Stimulated activated naive CD8-positive, alpha-beta T cell treated with anti-CD3 and anti-CD28 coated beads, Interleukin-15, Interleukin-2, amounts not matched to agents 100 U/mL and 50 U/mL, for 24 hours (primary cell): ENCODE results near the gene GTF2I.
"Not testable (repeated sequence)": the region's sequence is repeated elsewhere in the genome, so short reads cannot be mapped to it uniquely, and the experiment has no call there.

Source experiments
- ATAC-seq: fragments of 150-1000 bp; cut with Tn5 transposase; one replicate; pipeline ENCODE4 v1.10.0; 2021
- DNase-seq: peaks from one replicate; pipeline ENCODE4 v3.0.0; 2021

GTF2I gene

DNA sequence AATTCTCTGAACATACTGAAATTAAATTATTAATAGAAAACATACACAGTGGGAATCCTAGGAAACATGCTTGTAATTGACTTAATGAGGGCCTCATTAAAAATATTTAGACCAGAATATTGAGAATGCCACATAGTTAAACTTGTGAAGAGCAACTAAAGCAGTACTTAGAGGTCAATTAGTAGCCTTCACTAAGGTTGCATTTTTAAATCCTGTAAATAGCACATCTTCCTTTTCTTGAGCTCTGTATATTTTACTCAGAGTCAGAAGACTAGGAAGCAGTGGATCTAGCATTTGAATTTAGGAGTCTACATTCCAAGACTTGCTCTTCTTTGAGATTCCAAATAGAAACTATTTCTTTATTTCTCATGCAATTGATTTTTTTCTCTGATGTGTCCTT is 56.0 kb downstream of the GTF2I start:
- no peak for DNase-seq
- no peak for ATAC-seq

DNA sequence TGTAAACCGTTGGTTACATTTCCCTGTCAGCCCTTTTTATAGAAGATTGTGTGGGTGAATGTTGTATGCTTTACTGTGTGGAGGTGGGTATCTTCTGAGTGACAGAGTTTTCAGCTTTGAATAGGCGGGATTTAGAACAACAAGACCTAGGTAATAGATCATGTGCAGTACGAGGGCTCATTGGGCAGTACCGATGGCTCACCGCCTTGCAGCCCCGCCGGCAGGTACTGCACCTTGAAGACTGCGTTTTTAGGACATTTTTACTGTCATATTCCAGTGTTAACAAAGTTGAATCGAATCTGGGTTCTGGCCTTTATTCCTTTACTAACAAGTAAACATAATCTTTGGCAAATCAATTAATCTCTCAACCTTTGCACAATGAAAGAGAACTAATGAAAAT is 60.4 kb downstream of the GTF2I start:
- no peak for DNase-seq
- ATAC-seq, result no peak

DNA sequence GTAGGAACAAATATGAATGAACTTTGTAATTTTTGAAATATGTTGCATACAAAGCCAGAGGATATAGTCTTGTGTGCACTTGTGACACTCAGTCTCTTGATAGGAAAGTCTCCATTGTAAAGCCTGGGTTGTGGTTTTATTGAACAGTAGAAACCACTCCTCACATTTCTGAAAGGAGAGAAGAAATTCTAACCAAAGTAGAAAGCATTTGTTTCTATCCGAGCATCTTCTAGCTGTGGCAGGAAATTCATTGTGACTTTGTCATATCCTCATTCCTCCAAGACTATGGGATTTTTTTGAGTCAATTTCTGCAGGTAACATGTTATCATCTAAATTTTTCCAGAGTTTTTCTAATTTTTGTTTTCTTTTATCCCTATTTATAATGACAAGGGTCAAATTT is 60.8 kb downstream of the GTF2I start:
- DNase-seq (no peak), ATAC-seq (no peak)

DNA sequence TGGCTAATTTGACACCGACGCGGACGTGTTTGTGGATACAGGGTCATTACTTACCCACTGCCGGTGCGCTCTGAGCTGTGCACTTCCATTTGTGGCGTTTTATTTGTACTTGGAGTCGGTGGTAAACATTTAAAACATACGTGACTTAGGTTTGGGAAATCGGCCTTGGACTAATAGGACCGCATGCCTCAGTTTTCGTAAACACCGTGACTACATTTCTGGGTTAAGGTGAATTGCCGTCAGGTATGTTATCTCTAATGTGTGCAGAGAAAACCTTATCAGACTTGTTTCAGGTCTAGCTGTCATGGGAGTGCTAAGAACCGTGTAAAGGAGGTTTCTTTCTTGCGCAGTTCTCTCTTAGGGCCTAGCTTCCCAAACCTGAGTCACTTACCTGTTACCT is 64.6 kb downstream of the GTF2I start:
- DNase-seq (no peak), ATAC-seq (no peak)

DNA sequence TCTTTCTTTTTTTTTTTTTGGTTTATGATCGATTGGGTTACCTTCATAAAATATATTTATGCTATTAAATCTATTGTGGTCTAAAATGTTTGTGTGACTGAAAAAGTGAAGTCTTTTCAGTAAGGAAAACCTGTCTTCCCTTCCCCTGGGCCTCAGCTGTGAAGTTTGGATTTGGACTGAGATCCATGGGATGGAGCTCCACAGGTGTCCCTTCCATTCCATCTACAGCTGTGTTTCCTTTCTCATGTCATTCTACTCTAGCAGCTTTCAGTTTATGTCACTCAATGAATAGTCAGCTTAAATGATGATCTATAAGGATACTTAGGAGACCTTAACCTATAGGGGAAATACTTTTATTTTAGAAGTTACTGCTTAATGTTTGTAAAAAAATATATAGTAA is 68.3 kb downstream of the GTF2I start:
- no peak for ATAC-seq
- no peak for DNase-seq

DNA sequence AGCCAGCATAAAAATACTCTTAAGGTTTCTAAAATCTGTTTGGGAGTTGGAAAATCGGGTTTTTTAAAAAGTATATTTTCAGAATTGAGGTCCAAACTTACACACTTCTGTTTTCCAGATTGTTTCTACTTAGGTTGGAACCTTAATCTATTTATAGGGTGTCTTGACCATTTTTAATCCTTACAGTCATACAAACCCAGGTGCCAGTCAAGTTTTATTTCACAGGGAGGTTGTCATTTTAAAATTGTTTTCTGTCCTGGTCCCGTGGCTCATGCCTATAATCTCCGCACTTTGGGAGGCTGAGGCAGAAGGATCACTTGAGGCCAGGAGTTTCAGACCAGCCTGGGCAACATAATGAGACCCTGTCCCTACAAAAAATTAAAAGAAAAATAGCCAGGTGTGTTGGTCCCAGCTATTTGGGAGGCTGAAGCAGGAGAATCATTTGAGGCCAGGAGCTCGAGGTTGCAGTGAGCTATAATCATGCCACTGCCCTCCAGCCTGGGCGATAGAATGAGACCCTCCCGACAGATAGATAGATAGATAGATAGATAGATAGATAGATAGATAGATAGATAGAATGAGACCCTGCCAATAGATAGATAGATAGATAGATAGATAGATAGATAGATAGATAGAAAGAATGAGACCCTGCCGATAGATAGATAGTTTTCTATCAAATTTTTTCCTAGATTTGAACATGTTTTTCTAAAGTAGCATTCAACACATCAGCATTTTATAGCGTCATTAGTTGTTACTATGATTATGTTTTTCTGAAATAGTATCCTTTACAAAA is 69.0 kb downstream of the GTF2I start:
- DNase-seq (no peak), ATAC-seq (no peak)

DNA sequence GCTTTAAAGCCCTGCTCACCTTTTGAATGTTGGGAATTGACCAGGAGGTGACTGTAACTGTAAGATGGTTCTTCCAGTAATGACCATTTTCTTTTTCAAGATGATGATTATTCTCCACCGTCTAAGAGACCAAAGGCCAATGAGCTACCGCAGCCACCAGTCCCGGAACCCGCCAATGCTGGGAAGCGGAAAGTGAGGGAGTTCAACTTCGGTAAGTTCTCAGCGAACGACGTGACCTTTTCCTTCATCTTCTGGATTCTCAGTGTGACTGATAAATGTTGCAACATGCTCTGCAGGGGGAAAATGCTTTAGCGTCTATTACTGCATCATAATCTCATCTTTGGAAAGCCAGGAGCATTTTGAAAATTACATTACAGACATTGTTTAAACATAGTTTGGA is 71.2 kb downstream of the GTF2I start:
- not testable (repeated sequence) for ATAC-seq, DNase-seq

DNA sequence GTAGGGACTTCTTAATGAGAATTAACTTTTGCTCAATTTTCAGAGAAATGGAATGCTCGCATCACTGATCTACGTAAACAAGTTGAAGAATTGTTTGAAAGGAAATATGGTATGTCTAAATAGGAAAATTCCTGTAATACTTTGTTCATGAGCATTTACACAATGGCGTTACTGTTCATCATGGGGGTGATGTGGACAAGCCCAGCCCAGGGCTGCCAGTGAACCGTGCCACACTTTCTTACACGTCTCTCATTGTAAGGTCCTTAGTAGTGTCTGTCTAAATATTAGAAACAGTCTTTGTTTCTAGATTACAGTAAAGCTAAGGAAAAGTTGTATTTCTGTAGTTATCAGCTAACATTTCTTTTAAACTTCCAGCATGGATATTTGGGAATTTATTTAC is 72.7 kb downstream of the GTF2I start:
- ATAC-seq, DNase-seq: not testable (repeated sequence)

DNA sequence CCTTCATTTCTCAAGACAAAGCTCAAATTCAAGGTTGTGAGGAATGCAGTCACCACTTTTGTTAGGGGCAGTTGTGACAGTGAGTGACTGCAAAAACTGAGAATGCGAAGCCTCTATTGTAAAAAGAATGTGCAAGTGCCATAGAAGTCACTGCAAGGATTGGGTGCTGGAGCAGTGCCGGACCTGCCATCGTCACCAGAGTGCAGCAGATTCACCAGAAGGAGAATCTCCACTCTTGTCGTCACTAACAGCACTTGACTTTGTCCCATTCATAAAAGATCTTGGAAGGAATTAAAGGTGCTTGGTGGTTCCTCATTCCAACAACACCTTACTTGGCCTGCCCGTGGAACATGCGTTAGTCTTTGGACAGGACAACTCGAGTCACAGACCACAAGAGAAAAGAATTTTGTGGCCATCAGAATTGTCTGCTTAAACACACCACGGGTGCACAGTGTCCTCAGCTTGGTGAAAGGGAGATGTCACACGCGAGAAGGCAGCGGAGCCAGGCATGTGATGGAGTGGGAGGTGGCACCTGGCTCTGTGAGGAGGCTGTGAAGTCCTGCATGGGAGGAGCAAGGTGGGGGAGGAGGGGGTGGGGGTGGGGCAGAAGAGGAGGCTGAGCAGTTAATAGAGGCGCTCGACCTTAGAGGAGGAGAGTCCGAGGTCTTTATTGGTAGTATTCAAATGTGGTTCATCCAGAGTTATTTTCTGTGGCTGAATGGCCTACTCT is 82.6 kb downstream of the GTF2I start:
- DNase-seq, ATAC-seq: not testable (repeated sequence)

DNA sequence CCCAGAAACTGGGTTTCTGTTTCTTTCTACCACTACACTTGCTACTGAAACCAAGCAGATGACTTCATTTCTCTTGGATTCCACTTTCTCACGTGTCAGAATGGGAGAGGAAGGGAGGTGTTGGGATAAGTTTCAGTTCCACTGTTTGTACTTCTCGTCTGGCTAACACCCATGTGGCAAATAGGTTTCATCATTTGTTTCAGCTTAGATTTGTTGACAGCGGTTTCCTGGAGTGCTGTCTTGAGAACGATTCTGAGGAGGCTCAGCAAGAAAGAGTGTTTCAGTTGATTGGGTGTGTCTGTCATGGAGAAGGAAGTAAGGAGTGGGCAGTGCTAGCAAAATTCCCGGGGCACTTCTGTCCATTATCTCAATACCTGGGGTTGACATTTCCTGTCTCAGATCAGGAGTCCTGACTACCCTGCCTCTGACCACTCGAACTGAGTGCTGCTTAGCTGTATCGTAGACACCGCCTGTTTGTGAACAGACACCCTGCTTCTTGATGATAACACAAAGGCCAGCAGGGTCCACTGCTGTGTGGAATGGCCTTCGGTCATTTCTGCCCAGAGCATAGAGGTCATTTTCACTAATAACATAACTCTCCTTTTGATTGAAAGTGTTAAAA is 86.5 kb downstream of the GTF2I start:
- not testable (repeated sequence) for ATAC-seq, DNase-seq

DNA sequence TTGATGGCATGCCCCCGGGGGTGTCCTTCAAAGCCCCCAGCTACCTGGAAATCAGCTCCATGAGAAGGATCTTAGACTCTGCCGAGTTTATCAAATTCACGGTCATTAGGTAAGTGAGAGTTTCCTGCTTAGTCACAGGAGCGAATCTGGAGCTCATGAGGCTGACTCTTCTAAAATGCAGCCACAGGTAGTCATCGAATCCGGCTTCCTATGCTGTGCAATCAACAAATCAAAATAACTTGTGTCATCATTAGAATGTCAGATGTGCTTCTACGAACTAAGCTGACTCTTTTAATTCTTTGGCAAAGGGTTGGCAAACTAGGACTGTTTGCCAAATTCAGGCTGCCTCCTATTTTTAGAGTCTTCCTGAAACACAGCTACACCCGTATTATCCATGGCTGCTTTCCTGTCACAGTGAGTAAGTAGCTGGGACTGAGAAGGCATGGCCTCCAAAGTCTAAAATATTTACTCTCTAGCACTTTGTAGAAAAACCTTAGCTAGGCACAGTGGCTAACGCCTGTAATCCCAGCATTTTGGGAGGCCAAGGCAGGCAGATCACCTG is 96.5 kb downstream of the GTF2I start:
- ATAC-seq, DNase-seq: not testable (repeated sequence)

DNA sequence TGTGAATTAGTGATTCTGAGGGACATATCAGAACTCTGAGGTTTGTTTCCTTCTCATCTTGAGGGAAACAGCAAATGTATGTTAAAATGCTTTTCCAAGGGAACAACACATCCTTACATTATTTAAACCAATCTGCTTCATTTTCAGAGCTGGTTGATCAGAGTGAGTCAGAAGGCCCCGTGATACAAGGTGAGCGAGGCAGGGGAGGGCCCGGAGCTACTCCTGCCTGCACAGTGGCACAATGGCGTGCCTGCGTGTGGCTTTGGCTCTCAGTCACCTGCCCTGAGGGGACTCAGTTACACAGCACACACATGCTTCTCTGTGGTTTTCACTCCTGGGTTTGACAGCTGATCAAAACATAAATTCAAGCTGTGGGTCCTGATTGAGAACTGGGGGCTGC is 99.2 kb downstream of the GTF2I start:
- not testable (repeated sequence) for DNase-seq, ATAC-seq

DNA sequence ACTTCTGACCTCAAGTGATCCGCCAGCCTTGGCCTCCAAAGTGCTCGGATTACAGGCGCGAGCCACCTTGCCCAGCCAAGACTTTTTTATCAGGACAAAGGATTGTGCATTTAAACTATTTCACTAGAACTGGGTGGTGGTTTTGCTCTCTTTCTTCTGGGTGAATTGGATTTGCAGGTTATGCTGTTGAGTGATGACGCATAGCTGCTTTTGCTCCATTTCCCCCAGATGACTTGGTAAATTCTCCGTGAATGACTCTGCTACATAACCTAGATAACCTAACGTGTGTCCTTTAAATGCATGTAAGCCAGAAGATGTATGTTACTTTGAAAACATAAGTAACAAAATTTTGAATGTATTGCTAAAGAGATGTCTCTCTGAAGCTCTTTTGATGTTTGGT is 100.8 kb downstream of the GTF2I start:
- not testable (repeated sequence) for ATAC-seq, DNase-seq

DNA sequence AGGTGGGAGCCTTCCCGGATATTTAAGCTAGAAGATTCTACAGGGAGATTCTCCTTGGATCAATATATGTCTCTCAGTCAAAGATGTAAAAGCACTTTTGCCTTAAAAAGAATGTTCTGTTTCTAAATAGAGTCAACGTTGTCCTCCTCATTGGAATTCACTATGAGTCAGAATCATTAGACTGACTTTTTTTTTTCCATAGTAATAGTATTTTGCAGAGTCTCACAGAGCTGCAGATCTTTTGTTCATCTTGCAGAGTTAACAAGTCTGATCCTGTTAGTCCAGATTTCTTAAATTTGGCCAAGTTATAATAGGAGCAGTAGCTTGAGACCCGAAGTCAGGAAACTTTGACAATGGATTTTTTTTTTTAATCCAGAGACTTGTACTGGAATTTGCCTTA is 101.5 kb downstream of the GTF2I start:
- not testable (repeated sequence) for ATAC-seq, DNase-seq

DNA sequence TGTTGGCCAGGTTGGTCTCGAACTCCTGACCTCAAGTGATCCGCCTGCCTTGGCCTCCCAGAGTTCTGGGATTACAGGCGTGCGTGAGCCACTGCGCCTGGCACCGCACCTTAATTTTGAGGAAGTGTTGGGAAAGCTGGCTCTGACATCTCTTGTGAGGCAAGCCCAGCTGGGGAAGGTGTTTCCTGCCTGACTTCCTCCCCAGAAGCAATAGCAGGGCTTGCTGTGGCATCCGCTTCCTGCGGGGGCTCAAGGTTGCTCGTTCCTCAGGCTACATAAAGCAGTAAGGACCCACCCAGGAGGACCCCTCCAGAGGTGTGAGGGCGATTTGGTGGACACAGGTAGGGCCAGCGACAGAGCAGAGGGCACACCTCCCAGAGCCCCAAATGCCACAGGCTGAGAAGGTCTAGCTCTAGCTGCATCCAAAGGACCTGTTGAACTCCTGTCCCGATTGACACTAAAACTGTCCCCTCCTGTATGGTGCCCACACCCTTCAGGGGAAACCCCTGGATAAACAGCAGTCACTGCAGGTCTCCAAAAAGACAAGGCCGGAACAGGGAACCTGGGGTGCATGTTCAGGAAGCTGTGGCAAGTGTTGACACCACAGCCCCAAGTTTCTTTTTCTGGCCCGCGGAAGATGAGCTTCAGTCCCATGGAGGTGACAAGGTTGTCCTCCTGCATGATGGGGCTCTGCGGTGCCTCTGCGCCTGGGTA is 107.8 kb downstream of the GTF2I start:
- ATAC-seq, result peak; percentile 42
- not testable (repeated sequence) for DNase-seq

DNA sequence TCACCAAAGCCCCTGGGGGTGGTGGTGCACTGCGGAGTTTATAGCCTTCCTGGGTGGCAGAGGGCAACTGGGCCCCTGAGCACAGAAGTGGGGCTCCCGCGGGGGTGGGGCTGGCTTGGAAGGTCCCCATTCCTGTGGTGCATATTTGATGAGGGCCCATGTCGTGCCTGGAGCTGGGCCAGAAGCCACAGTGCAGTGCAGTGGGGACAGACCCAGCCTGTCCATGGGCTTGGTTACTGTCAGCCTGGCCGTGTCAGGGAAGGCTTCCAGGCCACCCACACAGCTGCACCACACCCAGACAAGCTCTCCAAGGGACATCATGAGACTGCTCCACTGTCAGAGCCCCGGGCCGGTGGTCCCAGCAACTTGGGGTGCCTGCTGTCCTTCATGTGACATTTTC is 109.0 kb downstream of the GTF2I start:
- not testable (repeated sequence) for DNase-seq
- peak; percentile 11 for ATAC-seq

DNA sequence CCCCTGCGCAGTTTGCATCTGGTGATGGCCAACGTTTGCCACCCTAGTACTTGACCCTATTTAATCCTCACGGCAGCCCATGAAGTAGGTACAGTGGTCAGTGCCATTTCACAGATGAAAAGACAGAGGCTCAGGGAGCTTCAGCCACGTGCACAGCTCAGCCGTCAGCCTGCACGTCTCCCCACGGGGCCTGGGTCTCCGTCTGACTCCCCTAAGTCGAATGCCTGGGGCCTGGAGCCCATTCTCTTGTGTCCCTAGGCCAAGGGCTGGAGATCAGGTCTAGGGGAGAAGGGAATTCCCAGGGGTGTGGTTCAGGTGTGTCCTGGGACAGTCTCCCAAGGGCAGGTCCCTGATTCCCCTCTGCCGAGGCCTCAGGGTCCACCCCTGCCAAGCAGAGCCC is 109.5 kb downstream of the GTF2I start:
- not testable (repeated sequence) for DNase-seq, ATAC-seq

DNA sequence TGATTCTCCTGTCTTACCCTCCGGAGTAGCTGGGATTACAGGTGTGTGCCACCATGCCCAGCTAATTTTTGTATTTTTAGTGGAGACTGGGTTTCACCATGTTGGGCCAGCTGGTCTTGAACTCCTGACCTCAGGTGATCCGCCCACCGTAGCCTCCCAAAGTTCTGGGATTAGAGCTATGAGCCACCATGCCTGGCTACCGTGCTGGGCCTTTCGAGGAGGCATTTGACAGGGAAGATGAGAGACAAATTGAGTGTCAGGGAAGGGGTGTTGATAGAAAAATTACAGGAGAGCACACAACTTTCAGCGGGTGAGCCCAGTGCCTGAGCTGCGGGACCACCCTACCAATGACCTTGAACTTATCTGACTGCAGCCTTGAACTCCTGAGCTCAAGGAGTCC is 112.5 kb downstream of the GTF2I start:
- not testable (repeated sequence) for ATAC-seq, DNase-seq

DNA sequence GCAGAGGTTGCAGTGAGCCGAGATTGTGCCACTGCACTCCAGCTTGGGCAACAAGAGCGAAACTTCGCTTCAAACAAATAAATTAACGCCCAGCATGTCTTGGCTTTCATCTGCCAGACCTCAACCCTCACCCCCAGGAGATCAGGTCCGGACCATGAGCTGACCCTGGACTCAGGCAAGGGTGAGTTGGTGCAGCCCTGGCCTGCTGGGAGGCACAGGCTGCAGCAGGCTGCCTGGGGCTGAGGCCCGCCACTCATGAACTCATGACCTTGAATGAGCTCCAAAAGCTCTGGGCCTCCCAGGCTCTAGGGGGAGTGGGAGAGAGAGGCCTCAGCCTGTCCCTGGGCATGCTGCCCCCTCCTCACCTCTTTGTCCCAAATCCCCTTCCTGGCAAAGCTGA is 114.6 kb downstream of the GTF2I start:
- not testable (repeated sequence) for ATAC-seq, DNase-seq

DNA sequence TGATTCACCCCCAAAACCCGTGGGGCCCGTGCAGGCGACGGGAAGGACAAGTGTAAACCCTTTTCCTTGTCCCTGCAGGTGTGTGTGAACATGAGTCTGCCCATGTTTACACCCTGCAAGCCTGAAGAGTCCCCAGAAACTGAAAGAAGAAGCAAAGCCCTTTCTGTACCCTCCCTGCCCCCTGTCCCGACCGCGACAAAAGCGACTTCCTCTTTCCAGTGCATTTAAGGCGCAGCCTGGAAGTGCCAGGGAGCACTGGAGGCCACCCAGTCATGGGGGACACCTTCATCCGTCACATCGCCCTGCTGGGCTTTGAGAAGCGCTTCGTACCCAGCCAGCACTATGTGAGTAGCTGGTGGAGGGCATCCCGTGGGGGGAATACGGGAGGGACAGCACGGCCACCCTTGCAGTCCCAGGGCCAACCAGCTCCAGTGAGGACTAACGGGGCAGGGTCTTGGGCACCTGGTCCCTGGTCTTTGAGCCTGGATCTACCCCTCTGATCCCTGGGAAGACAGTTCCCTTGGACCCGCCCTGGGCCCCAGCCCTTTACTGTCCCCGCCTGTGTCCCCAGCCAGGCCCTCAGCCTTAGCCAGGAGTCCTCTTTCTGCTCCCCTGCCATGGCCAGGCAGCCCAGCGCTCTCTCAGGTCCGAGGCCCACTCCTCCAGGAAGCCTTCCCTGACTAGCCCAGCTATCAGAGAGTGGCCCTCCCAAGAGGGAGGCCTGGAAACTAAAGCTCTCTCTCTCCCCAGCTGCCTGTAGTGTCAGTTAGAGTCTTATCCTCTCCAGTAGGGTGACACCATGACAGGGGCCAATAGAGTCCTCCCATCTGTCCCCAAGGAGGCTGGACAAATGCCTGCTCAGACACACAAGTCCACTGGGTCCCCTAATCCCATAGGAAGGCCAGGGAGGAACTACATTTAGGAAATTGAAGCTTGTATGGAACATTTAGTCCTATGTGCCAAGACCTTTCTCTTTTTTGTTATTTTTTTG is 116.5 kb downstream of the GTF2I start, which contains the start of gene NCF1:
NCF1 (plus strand) TSS at position 252 of the 991 bp plus-strand sequence; CDS start at position 273, 21 bp downstream.
- ATAC-seq, result peak; percentile 68
- not testable (repeated sequence) for DNase-seq
